Heart left ventricle (tissue), 16 donors: Measurements from ENCODE around the gene TMEM47. TPM values are rescaled to one million over a fixed set of nuclear protein-coding genes. Genes with fewer than 3 reads are reported as not detected.
A peak's percentile ranks its signal among the peaks of the same experiment; 100 is the strongest.

ENCODE experiments used
- ATAC-seq, 4 donors: fragments of 200-7000 bp; cut with Tn5 transposase; one replicate each; pipeline ENCODE4 v1.9.1; 2020 to 2022; ENCODE audit warnings: moderate library complexity in 4 of 4, mild to moderate bottlenecking in 3 of 4, moderate number of reproducible peaks in 1 of 4
- DNase-seq, 5 donors: peaks; one replicate each; pipeline ENCODE4 v3.0.0-alpha.2; 2020
- H3K27ac ChIP-seq, 12 donors: fragments of 200-600 bp; sonication (generic) in 4 of 12; one replicate each; pipeline versions ENCODE4 v1.5.0 to v1.8.0; 2016 to 2022; ENCODE audit warnings: mild to moderate bottlenecking in 2 of 12
- H3K27me3 ChIP-seq, 9 donors: fragments of 200-600 bp; sonication (generic) in 2 of 9; one replicate each; pipeline versions ENCODE4 v1.5.1 to v1.8.0; 2016 to 2022; ENCODE audit warnings: mild to moderate bottlenecking in 3 of 9
- H3K36me3 ChIP-seq, 9 donors: fragments of 200-600 bp; sonication (generic) in 2 of 9; one replicate each; pipeline versions ENCODE4 v1.5.0 to v1.8.0; 2018 to 2022; ENCODE audit warnings: mild to moderate bottlenecking in 2 of 9
- H3K4me1 ChIP-seq, 12 donors: fragments of 200-600 bp; sonication (generic) in 4 of 12; one replicate each; pipeline versions ENCODE4 v1.5.0 to v1.8.0; 2016 to 2022; ENCODE audit warnings: mild to moderate bottlenecking in 3 of 12
- H3K4me3 ChIP-seq, 12 donors: fragments of 200-600 bp; sonication (generic) in 4 of 12; one replicate each; pipeline versions ENCODE4 v1.5.0 to v1.8.0; 2017 to 2022; ENCODE audit warnings: mild to moderate bottlenecking in 9 of 12, moderate library complexity in 4 of 12
- H3K9me3 ChIP-seq, 12 donors: fragments of 200-600 bp; sonication (generic) in 4 of 12; one replicate each; pipeline versions ENCODE4 v1.5.0 to v1.8.0; 2016 to 2022; ENCODE audit warnings: mild to moderate bottlenecking in 1 of 12
- CTCF ChIP-seq, 12 donors: fragments of 200-600 bp; sonication (generic) in 4 of 12; IDR thresholded peaks; one replicate each; pipeline versions ENCODE4 v1.5.0 to v1.8.0; 2018 to 2022; ENCODE audit warnings: antibody characterized with exemption in 12 of 12, mild to moderate bottlenecking in 5 of 12
- POLR2A ChIP-seq, 2 donors: fragments of 450-650 bp; IDR thresholded peaks; one replicate each; pipeline ENCODE4 v1.6.1; 2017; ENCODE audit warnings: antibody characterized with exemption in 2 of 2, mild to moderate bottlenecking in 2 of 2, moderate library complexity in 2 of 2
- WGBS, 4 donors: extraction: QIAGEN DNeasy Blood & Tissue Kit in 2 of 4; methylation state at CpG; one replicate each; pipeline versions ENCODE4 v1.1.5 to v1.1.7; 2013 to 2018; 5-methylcytosine and 5-hydroxymethylcytosine counted together
- intact Hi-C, 10 donors: fragments of 100-400 bp; cut with DNase I; formaldehyde crosslinking; loops; one replicate each; pipeline versions ENCODE4 v1.11.1 to v1.14.2; 2022
- polyA plus RNA-seq, 2 donors: library from polyadenylated mRNA; stranded (reverse); fragments of 200-250 nt; gene quantifications; one replicate each; pipeline ENCODE4 v1.2.3, GENCODE V29; 2013
- total RNA-seq, 9 donors: library from RNA; depleted of rRNA in 2 of 9; stranded (reverse); fragments of >200 nt in 2 of 9; fragmentation: NEBNext Ultra II Directional in 3 of 9; extraction: Animal tissue kit (Norgen Biotek cat#: 25700) in 3 of 9; gene quantifications; one replicate each; pipeline versions ENCODE4 v1.1.0 to v1.2.4, GENCODE V29; 2016 to 2023
- donor health status: ischemic (EF 13 %, LVEDD 7.1; RV severe dilation, severe dysfunction).
- donor health status: healthy with polysubstance abuse.
- donor health status: DM: no; HTN: yes; CAD: no.
- donor health status: DM: no; HTN: no; CAD: no.
- donor health status: ischemic (EF 25% LVEDD 6.9; RV normal size, moderate dysfunction).
- donor health status: ischemic (EF 25% LVEDD 5.7; RV mildly dilated, moderate dysfunction).
- donor health status: healthy.
- donor health status: DM: yes; HTN: yes; CAD: no.
- donor health status: ischemic (EF 35%, LVEDD 5.7; RV mildly dilated, moderate dysfunction).
- donor health status: nonischemic (EF 11% LVEDD 7.7; RV severe dilation, severe dysfunction).
- donor health status: DM: yes; HTN: yes; CAD: no.
- donor health status: PGD.
- donor health status: ischemic (EF 29% LVEDD 5.4; RV normal size, mild dysfunction).
- donor health status: nonischemic (EF 23%, LVEDD 6.1; RV moderate dilation, normal function).

The TMEM47 gene
- total and polyA plus RNA-seq, 11 donors = 14.0 to 47.5 (median 33.9) TPM

- Histone ChIP-seq H3K27ac (peak overlapping the region in 1 of 12 donors; percentile 19), H3K4me1 (no peaks in the 10 kb centered on the region), H3K4me3 (peak overlapping the region in 2 of 12 donors; percentile 18 to 29), H3K9me3 (peaks cover 0 to 22% (median 5%) of the 10 kb centered on the region in 12 donors), H3K27me3 (no peaks in the 10 kb centered on the region), H3K36me3 (no peaks in the 10 kb centered on the region)
- TF ChIP-seq POLR2A (IDR thresholded peaks at IDR 0.05) (no peak), CTCF (IDR thresholded peaks at IDR 0.05) (no peak)
- intact Hi-C loops = loop anchor here in 1 of 10 donors (10.0 kb wide), 1 partner anchor 69 kb away; the partner anchor contains the start of gene TMEM47
- 51 to 69% (median 54%) methylated on average over 5 of the region's 5 CpGs for WGBS, 4 donors
- ATAC-seq (no peak), DNase-seq (no peak)
Observed at GRCh38 chrX:34585561-34585960, 71.5 kb downstream of the TMEM47 start.

- H3K4me1 ChIP-seq = no peaks in the 10 kb centered on the region
- H3K36me3 ChIP-seq = no peaks in the 10 kb centered on the region
- DNase-seq = no peak
- WGBS, 4 donors = 50 to 71% (median 65%) methylated on average over 1 of the region's 1 CpG
- H3K27ac ChIP-seq = no peak overlapping the region
- no peak for ATAC-seq
- H3K4me3 ChIP-seq = no peak overlapping the region
- H3K9me3 ChIP-seq = peaks cover 0 to 16% (median 5%) of the 10 kb centered on the region in 12 donors
- TF ChIP-seq CTCF (IDR thresholded peaks at IDR 0.05) (no peak), POLR2A (IDR thresholded peaks at IDR 0.05) (no peak)
- intact Hi-C loops = loop anchor here in 1 of 10 donors (10.0 kb wide), 1 partner anchor 70 kb away; the partner anchor contains the start of gene TMEM47
- H3K27me3 ChIP-seq = no peaks in the 10 kb centered on the region
Observed at GRCh38 chrX:34584781-34585180, 72.3 kb downstream of the TMEM47 start.

GRCh38 chrX:34580069-34580468, 77.0 kb downstream of the TMEM47 start:
- H3K27ac ChIP-seq = no peak overlapping the region
- no peaks in the 10 kb centered on the region for H3K4me1 ChIP-seq
- no peaks in the 10 kb centered on the region for H3K27me3 ChIP-seq
- intact Hi-C loops = loop anchor here in 1 of 10 donors (10.0 kb wide), 1 partner anchor 75 kb away; the partner anchor contains the start of gene TMEM47
- no peak for TF ChIP-seq POLR2A (IDR thresholded peaks at IDR 0.05)
- no peak for TF ChIP-seq CTCF (IDR thresholded peaks at IDR 0.05)
- ATAC-seq (no peak), DNase-seq (no peak)
- H3K36me3 ChIP-seq = no peaks in the 10 kb centered on the region
- WGBS, 4 donors = 54 to 77% (median 65%) methylated on average over 2 of the region's 2 CpGs
- H3K4me3 ChIP-seq = no peak overlapping the region
- no peaks in the 10 kb centered on the region for H3K9me3 ChIP-seq

GRCh38 chrX:34578237-34578636, 78.8 kb downstream of the TMEM47 start:
- DNase-seq (no peak), ATAC-seq (no peak)
- WGBS, 4 donors = 1 to 7% (median 4%) methylated on average over 2 of the region's 2 CpGs
- Histone ChIP-seq H3K4me1 (no peaks in the 10 kb centered on the region), H3K27ac (no peak overlapping the region), H3K27me3 (no peaks in the 10 kb centered on the region), H3K36me3 (no peaks in the 10 kb centered on the region), H3K4me3 (no peak overlapping the region), H3K9me3 (no peaks in the 10 kb centered on the region)
- TF ChIP-seq POLR2A (IDR thresholded peaks at IDR 0.05) (no peak), CTCF (IDR thresholded peaks at IDR 0.05) (peak in 11 of 12 donors; percentile 26 to 61 (median 47))
- intact Hi-C loops = no loop called here
